Smooth muscle cell (in vitro differentiated cells): ENCODE data around the gene MLLT10. TPM values are rescaled to one million over a fixed set of nuclear protein-coding genes. Genes with fewer than 3 reads are reported as not detected.
"Not testable (repeated sequence)": the region's sequence is repeated elsewhere in the genome, so short reads cannot be mapped to it uniquely, and the experiment has no call there.

Source experiments
- DNase-seq: peaks from one replicate; lab custom pipeline; 2025; ENCODE audit not compliant: unreplicated experiment; lab: John Stamatoyannopoulos, UW
- H2AFZ ChIP-seq: fragments of 200-600 bp; sonication (generic); 2 replicates; pipeline ENCODE4 v1.6.0; 2016; ENCODE audit warnings: antibody characterized with exemption, low read depth, mild to moderate bottlenecking
- H3F3A ChIP-seq: fragments of 200-600 bp; sonication (generic); 2 replicates; pipeline ENCODE4 v1.6.0; 2017; ENCODE audit warnings: antibody characterized with exemption, low read depth
- H3K27ac ChIP-seq: fragments of 200-600 bp; sonication (generic); 2 replicates; pipeline ENCODE4 v1.5.1; 2016; ENCODE audit warnings: low read depth, mild to moderate bottlenecking
- H3K27me3 ChIP-seq: fragments of 200-600 bp; sonication (generic); 2 replicates; pipeline ENCODE4 v1.6.1; 2016; ENCODE audit warnings: low read depth, mild to moderate bottlenecking
- H3K36me3 ChIP-seq: fragments of 200-600 bp; sonication (generic); 2 replicates; pipeline ENCODE4 v1.5.1; 2016; ENCODE audit warnings: low read depth
- H3K4me1 ChIP-seq: fragments of 200-600 bp; sonication (generic); 2 replicates; pipeline ENCODE4 v1.5.1; 2016; ENCODE audit warnings: low read depth
- H3K4me2 ChIP-seq: fragments of 200-600 bp; sonication (generic); 2 replicates; pipeline ENCODE4 v1.6.0; 2016; ENCODE audit warnings: mild to moderate bottlenecking
- H3K4me3 ChIP-seq: fragments of 200-600 bp; sonication (generic); 2 replicates; pipeline ENCODE4 v1.5.1; 2016; ENCODE audit warnings: mild to moderate bottlenecking
- H3K79me2 ChIP-seq: fragments of 200-600 bp; sonication (generic); 2 replicates; pipeline ENCODE4 v1.6.0; 2016; ENCODE audit warnings: low read depth, mild to moderate bottlenecking
- H3K9ac ChIP-seq: fragments of 200-600 bp; sonication (generic); 2 replicates; pipeline ENCODE4 v1.6.0; 2016; ENCODE audit warnings: low read depth
- H3K9me3 ChIP-seq: fragments of 200-600 bp; sonication (generic); replicated peaks from 2 replicates; pipeline ENCODE4 v1.5.1; 2016; ENCODE audit warnings: low read depth
- H4K20me1 ChIP-seq: fragments of 200-600 bp; sonication (generic); 2 replicates; pipeline ENCODE4 v1.6.0; 2016; ENCODE audit warnings: low read depth
- WGBS: methylation state at CpG from one replicate; pipeline ENCODE4 v1.1.7; 2016; ENCODE audit warnings: low lambda C conversion rate; 5-methylcytosine and 5-hydroxymethylcytosine counted together
- polyA plus RNA-seq: library from polyadenylated mRNA; unstranded; fragments of >200 nt; fragmentation: Nextera tagmentation; extraction: Ambion mirVana; gene quantifications from 2 replicates; pipeline ENCODE4 v1.2.1, GENCODE V29; 2016
- total RNA-seq: library from RNA; depleted of rRNA; stranded (reverse); fragments of >200 nt; gene quantifications from 2 replicates; pipeline ENCODE4 v1.2.3, GENCODE V29; 2014
- TF ChIP-seq, protein P1 (sequence below): fragments of 200-600 bp; sonication (generic); IDR thresholded peaks from 2 replicates; pipeline ENCODE4 v1.5.1; 2017; ENCODE audit warnings: borderline replicate concordance, mild to moderate bottlenecking, antibody characterized with exemption; ENCODE audit not compliant: insufficient read depth, poor library complexity, severe bottlenecking

MLLT10 gene
- total and polyA plus RNA-seq, 2 experiments from 2014 or later = 6.8 to 43.6 TPM

GRCh38 chr10:21715531-21716195 lies 181.6 kb downstream of the MLLT10 start:
- TF ChIP-seq, protein P1, sequence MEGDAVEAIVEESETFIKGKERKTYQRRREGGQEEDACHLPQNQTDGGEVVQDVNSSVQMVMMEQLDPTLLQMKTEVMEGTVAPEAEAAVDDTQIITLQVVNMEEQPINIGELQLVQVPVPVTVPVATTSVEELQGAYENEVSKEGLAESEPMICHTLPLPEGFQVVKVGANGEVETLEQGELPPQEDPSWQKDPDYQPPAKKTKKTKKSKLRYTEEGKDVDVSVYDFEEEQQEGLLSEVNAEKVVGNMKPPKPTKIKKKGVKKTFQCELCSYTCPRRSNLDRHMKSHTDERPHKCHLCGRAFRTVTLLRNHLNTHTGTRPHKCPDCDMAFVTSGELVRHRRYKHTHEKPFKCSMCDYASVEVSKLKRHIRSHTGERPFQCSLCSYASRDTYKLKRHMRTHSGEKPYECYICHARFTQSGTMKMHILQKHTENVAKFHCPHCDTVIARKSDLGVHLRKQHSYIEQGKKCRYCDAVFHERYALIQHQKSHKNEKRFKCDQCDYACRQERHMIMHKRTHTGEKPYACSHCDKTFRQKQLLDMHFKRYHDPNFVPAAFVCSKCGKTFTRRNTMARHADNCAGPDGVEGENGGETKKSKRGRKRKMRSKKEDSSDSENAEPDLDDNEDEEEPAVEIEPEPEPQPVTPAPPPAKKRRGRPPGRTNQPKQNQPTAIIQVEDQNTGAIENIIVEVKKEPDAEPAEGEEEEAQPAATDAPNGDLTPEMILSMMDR = no peak
- H3K4me2 ChIP-seq = peak overlapping the region; percentile 29

DNA sequence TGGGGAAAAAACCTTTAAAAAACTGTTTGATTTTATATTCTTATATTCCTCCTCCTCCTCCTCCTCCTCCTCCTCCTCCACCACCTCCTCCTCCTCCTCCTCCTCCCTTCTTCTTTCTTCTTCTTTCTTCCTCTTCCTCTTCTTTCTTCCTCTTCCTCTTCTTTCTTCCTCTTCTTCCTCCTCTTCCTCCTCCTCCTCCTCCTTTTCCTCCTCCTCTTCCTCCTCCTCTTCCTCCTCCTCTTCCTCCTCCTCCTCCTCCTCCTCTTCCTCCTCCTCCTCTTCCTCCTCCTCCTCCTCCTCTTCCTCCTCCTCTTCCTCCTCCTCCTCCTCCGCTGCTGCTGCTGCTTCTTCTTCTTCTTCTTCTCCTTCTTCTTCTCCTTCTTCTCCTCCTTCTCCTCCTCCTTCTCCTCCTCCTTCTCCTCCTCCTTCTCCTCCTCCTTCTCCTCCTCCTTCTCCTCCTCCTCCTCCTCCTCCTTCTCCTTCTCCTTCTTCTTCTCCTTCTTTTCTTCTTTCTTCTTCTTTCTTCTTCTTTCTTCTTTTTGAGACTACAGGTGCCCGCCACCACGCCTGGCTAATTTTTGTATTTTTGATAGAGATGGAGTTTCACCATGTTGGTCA lies 183.5 kb downstream of the MLLT10 start:
- H3K4me1 ChIP-seq, H3K27ac ChIP-seq: not testable (repeated sequence)
- WGBS = 100% methylated on average over 2 of the region's 3 CpGs

More at GRCh38 chr10:21715531-21716195, 181.6 kb downstream of the MLLT10 start:
- Histone ChIP-seq H3K27ac (peak overlapping the region; percentile 47), H4K20me1 (peaks cover 38% of the 10 kb centered on the region), H2AFZ (no peak overlapping the region), H3K4me3 (no peak overlapping the region), H3K27me3 (no peaks in the 10 kb centered on the region), H3F3A (peaks cover 2% of the 10 kb centered on the region), H3K9me3 (no peaks in the 10 kb centered on the region), H3K79me2 (peaks cover 32% of the 10 kb centered on the region), H3K4me1 (peaks cover 9% of the 10 kb centered on the region), H3K9ac (peak overlapping the region; percentile 16), H3K36me3 (peaks cover 7% of the 10 kb centered on the region)
- 18% methylated on average over 2 of the region's 2 CpGs for WGBS
- no peak for DNase-seq

DNA sequence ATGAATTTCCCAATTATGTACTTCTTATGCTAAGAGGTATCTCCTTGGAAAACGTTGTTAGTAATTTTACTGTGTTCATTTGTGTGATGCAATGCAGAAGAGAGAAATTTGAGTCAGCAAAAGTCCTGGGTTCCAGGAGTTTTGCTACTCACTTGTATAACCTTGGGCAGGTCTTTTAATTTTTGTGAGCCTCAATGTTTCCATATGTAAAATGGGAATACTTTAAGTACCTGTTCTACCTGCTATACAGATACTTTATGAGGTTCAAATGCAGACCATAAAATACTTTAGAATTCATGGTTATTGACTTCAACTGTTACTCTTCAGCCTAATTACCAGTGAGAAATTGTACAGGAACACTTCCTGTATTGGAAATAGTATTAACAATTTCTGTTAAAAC lies 185.5 kb downstream of the MLLT10 start:
- 80% methylated on average over 1 of the region's 1 CpG for WGBS
- peaks cover 16% of the 10 kb centered on the region for H3F3A ChIP-seq
- H4K20me1 ChIP-seq = peaks cover 51% of the 10 kb centered on the region
- no peak overlapping the region for H3K4me2 ChIP-seq
- H3K27ac ChIP-seq = no peak overlapping the region
- no peak for DNase-seq
- H3K36me3 ChIP-seq = peaks cover 7% of the 10 kb centered on the region
- no peak overlapping the region for H3K4me3 ChIP-seq
- H3K4me1 ChIP-seq = peaks cover 21% of the 10 kb centered on the region
- H3K79me2 ChIP-seq = peaks cover 17% of the 10 kb centered on the region
- TF ChIP-seq, protein P1 = no peak
- no peak overlapping the region for H2AFZ ChIP-seq
- H3K9ac ChIP-seq = no peak overlapping the region
- no peaks in the 10 kb centered on the region for H3K9me3 ChIP-seq
- H3K27me3 ChIP-seq = no peaks in the 10 kb centered on the region

More for the DNA sequence above, 183.5 kb downstream of the MLLT10 start:
- Histone ChIP-seq H4K20me1 (peaks cover 47% of the 10 kb centered on the region), H3K79me2 (peaks cover 28% of the 10 kb centered on the region)
- not testable (repeated sequence) for H2AFZ ChIP-seq, H3K4me2 ChIP-seq, H3K4me3 ChIP-seq, DNase-seq, H3F3A ChIP-seq, H3K27me3 ChIP-seq, H3K9ac ChIP-seq, H3K36me3 ChIP-seq, H3K9me3 ChIP-seq

DNA sequence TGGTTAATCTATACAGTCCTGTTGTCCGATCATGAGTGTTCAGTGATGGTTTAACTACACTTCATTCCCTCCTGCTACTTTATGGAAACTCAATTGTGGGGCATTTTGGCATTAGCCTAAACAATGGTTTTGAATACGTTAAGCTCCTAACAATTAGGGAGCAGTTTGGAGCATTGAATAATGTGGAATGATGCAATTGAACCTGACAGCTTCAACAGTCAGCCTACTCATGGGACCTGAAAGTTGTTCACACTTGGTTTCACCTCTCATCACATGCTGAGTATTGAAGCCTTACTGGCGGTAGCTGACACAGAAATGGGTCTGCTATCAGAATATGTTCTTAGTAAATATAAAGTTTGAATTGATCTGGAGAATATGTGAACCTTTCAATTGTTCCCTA lies 186.1 kb downstream of the MLLT10 start:
- H3K79me2 ChIP-seq = peaks cover 17% of the 10 kb centered on the region
- H3K4me1 ChIP-seq = peaks cover 24% of the 10 kb centered on the region
- no peak overlapping the region for H3K27ac ChIP-seq
- peaks cover 17% of the 10 kb centered on the region for H3F3A ChIP-seq
- no peaks in the 10 kb centered on the region for H3K27me3 ChIP-seq
- H3K4me3 ChIP-seq = no peak overlapping the region
- H3K36me3 ChIP-seq = peaks cover 7% of the 10 kb centered on the region
- DNase-seq = no peak
- H2AFZ ChIP-seq = no peak overlapping the region
- H3K9me3 ChIP-seq = no peaks in the 10 kb centered on the region
- H3K9ac ChIP-seq = no peak overlapping the region
- TF ChIP-seq, protein P1 = no peak
- no peak overlapping the region for H3K4me2 ChIP-seq
- WGBS = 85% methylated on average over 3 of the region's 3 CpGs
- H4K20me1 ChIP-seq = peaks cover 57% of the 10 kb centered on the region
